GM12873 (cell line): ENCODE measurements around the gene EIF5AL1.

ENCODE experiments used
- CTCF ChIP-seq: IDR thresholded peaks from 2 replicates; pipeline ENCODE4 v1.5.1; 2012; ENCODE audit warnings: low read depth, mild to moderate bottlenecking, moderate library complexity, low read length, control low read depth; ENCODE audit not compliant: insufficient read depth; ENCODE audit errors: missing control alignments

EIF5AL1 gene

GRCh38 chr10:79477456-79477855 is 34.9 kb upstream of the EIF5AL1 start:
- TF ChIP-seq CTCF = no peak

- no peak for TF ChIP-seq CTCF
These were observed 32.9 kb upstream of the EIF5AL1 start for GRCh38 chr10:79479283-79479909.

DNA sequence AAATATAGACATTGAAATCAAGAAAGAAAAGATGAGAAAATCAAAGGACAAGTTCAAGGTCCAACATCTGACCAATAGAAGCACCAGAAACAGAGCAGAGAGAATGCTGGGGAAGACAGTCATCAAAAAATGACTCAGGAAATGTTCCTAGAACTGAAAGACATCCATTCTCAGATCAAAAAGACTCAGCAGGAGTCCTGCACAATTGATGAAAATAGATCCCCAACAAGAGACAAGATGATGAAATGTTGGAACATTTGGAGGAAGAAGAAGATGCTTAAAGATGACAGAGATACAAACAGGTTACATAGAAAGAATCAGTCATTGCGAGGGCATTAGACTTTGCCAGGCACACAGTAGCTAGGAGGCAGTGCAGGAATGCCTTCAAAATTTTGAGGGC is 30.0 kb upstream of the EIF5AL1 start:
- TF ChIP-seq CTCF = no peak

DNA sequence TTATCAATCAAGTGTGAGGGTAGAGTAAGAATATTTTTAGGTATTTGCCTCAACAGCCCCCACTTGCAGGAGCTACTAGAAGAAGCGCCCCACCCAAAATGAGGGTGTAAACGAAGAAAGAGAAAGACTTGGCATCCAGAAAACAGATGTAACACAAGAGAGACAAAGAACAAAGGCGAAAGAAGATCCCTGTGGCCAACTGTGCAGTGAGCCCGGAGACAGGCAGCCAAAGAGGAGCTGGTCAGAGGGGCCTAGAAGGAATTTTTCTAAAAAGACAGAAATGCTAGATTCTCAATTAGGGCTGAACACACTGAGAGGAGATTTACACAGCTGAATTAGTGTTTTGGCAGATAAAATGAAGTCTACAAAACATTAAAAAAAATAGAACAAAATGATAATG is 29.6 kb upstream of the EIF5AL1 start:
- TF ChIP-seq CTCF = no peak

- TF ChIP-seq CTCF = no peak
These were observed 29.0 kb upstream of the EIF5AL1 start for GRCh38 chr10:79483299-79483698.

- TF ChIP-seq CTCF = no peak
These were observed 28.4 kb upstream of the EIF5AL1 start for GRCh38 chr10:79483948-79484347.

- no peak for TF ChIP-seq CTCF
These were observed 27.9 kb upstream of the EIF5AL1 start for GRCh38 chr10:79484476-79484875.
